GM21737 (cell line): Measurements from ENCODE around the gene RNF144A.
A peak's percentile ranks its signal among the peaks of the same experiment; 100 is the strongest.

ENCODE experiments used
- ATAC-seq: cut with Tn5 transposase; IDR thresholded peaks from one replicate; pipeline ENCODE4 v1.9.1; 2021; ENCODE audit warnings: mild to moderate bottlenecking, moderate library complexity; ENCODE audit not compliant: unreplicated experiment

The RNF144A gene

GRCh38 chr2:7070483-7070882, 153.3 kb downstream of the RNF144A start:
- ATAC-seq, result no peak

GRCh38 chr2:7071154-7071553, 153.9 kb downstream of the RNF144A start:
- ATAC-seq, result no peak

GRCh38 chr2:7071916-7072556, 154.8 kb downstream of the RNF144A start:
- ATAC-seq, result peak; percentile 68

- no peak for ATAC-seq
Measured at GRCh38 chr2:7073901-7074300, 156.7 kb downstream of the RNF144A start.

- no peak for ATAC-seq
Measured at GRCh38 chr2:7075834-7076233, 158.6 kb downstream of the RNF144A start.

- ATAC-seq, result no peak
Measured at GRCh38 chr2:7077660-7078267, 160.6 kb downstream of the RNF144A start.

GRCh38 chr2:7083580-7084509, 166.6 kb downstream of the RNF144A start:
- no peak for ATAC-seq

GRCh38 chr2:7084601-7085000, 167.4 kb downstream of the RNF144A start:
- ATAC-seq, result no peak

- no peak for ATAC-seq
Measured at GRCh38 chr2:7089284-7089683, 172.1 kb downstream of the RNF144A start.

GRCh38 chr2:7089898-7090510, 172.8 kb downstream of the RNF144A start:
- ATAC-seq, result no peak

- ATAC-seq, result no peak
Measured at GRCh38 chr2:7093376-7093775, 176.2 kb downstream of the RNF144A start.
